ENCODE results near the gene UBA5.
A peak's percentile ranks its signal among the peaks of the same experiment; 100 is the strongest.
"Not testable (repeated sequence)": the region's sequence is repeated elsewhere in the genome, so short reads cannot be mapped to it uniquely, and the experiment has no call there.

Gene UBA5

GRCh38 chr3:132660052-132660810 is at the start of gene UBA5:
TSS of gene UBA5 (plus strand) at chr3:132660329. CDS start at chr3:132660538, 209 bp downstream.
- peak within 1 kb of the TSS; percentile 79 for H3K27ac ChIP-seq
- no peak for DNase-seq (ENCODE audit: low read depth, low spot score)

GRCh38 chr3:132615301-132615700 is 44.8 kb upstream of the UBA5 start:
- DNase-seq (ENCODE audit: low read depth, low spot score); H3K27ac ChIP-seq: not testable (repeated sequence)

DNA sequence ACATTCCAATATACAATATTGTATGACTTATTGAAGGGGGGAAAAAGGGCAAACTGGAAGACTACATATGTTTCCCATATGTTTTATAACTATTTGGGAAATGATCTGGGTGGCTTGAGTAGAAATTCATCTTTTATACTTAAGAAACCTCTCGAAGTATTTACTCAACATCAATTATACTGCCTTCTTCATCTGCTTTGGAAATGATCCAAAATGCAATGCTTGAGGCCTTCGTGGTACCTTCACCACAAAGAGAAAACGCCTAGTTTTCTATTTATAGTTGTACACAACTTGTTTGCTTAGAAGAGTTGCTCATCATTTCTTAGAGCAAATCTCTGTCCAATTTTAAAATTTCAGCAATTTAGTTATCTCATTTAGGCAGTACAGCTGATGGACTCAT is 44.2 kb upstream of the UBA5 start:
- no peak for DNase-seq (ENCODE audit: low read depth, low spot score)
- no peak overlapping the region for H3K27ac ChIP-seq

GRCh38 chr3:132616780-132617179 is 43.3 kb upstream of the UBA5 start:
- no peak for DNase-seq (ENCODE audit: low read depth, low spot score)

GRCh38 chr3:132622148-132622547 is 38.0 kb upstream of the UBA5 start:
- DNase-seq (ENCODE audit: low read depth, low spot score), result no peak
- H3K27ac ChIP-seq, result no peak overlapping the region

More at GRCh38 chr3:132616780-132617179, 43.3 kb upstream of the UBA5 start:
- H3K27ac ChIP-seq, result no peak overlapping the region

DNA sequence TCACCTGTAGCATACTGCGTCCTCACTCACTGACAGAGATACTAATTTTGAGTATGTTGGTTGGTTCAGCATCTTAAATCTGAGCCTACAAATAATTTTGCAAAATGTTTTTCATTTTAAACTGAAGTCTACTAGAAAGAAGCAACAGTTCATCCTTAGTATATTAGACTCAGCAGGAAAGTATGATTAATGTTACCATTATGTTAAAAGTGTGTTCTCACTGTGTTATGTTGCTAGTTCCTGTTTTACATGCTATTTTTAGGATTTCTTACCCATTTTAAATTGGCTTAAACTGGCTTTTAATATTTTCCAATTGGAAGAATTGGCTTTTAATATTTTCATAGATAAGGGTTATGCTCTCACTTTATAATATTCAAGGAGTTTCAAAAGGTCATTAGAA is 37.4 kb upstream of the UBA5 start:
- no peak for DNase-seq (ENCODE audit: low read depth, low spot score)
- H3K27ac ChIP-seq, result no peak overlapping the region

DNA sequence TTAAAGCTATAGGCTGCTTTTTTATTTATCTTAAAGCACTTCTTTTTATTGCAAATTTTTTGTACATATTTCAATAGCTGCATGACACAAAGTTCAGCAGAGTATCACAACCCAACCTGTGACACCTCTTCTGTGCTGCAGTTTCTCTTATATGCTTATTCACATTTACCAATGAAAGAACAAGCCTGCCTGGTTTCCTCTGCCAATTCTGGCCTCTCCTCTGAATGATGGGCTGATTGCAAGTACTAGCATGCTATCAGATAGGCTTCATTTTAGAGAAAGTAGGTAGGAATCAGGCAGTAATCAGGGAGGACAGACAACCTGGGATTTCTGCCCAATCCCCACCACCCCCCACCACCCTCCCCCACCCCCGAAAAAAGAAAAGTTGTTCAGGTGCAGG is 36.5 kb upstream of the UBA5 start:
- peak overlapping the region; percentile 18 for H3K27ac ChIP-seq
- peak; percentile 33 for DNase-seq (ENCODE audit: low read depth, low spot score)

GRCh38 chr3:132624790-132625189 is 35.3 kb upstream of the UBA5 start:
- no peak for DNase-seq (ENCODE audit: low read depth, low spot score)
- no peak overlapping the region for H3K27ac ChIP-seq

- no peak overlapping the region for H3K27ac ChIP-seq
- DNase-seq (ENCODE audit: low read depth, low spot score), result no peak
Observed at GRCh38 chr3:132625613-132626012, 34.5 kb upstream of the UBA5 start.

GRCh38 chr3:132626955-132627354 is 33.2 kb upstream of the UBA5 start:
- no peak for DNase-seq (ENCODE audit: low read depth, low spot score)
- H3K27ac ChIP-seq, result no peak overlapping the region

- no peak overlapping the region for H3K27ac ChIP-seq
- no peak for DNase-seq (ENCODE audit: low read depth, low spot score)
Observed at GRCh38 chr3:132628157-132628556, 32.0 kb upstream of the UBA5 start.

- H3K27ac ChIP-seq, result peak overlapping the region; percentile 77
- DNase-seq (ENCODE audit: low read depth, low spot score), result peak; percentile 22
Observed at GRCh38 chr3:132629928-132630327, 30.2 kb upstream of the UBA5 start.

GRCh38 chr3:132630612-132631011 is 29.5 kb upstream of the UBA5 start:
- no peak for DNase-seq (ENCODE audit: low read depth, low spot score)

GRCh38 chr3:132635052-132635451 is 25.1 kb upstream of the UBA5 start:
- DNase-seq (ENCODE audit: low read depth, low spot score), result no peak

More at GRCh38 chr3:132630612-132631011, 29.5 kb upstream of the UBA5 start:
- peak overlapping the region; percentile 77 for H3K27ac ChIP-seq

DNA sequence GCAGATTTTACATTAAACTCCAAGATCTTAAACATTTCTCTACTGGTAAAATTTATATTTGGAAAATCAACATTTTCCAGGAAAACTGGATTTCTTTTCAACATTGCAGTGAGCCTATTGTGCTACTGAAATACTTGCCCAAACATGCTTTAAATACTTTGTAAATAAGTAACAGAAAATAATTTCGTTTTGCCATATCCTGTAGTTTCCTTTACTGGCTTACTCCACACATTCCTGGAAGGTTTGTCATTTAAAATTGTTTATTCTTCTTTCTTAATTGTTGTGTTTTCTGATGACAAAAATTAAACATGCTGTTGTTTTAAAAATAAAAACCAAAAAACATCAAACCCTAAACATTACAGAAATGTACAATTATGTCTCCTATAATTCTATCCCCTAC is 22.5 kb upstream of the UBA5 start:
- DNase-seq (ENCODE audit: low read depth, low spot score), result no peak
- H3K27ac ChIP-seq, result peak overlapping the region; percentile 72

More at GRCh38 chr3:132635052-132635451, 25.1 kb upstream of the UBA5 start:
- H3K27ac ChIP-seq, result no peak overlapping the region

DNA sequence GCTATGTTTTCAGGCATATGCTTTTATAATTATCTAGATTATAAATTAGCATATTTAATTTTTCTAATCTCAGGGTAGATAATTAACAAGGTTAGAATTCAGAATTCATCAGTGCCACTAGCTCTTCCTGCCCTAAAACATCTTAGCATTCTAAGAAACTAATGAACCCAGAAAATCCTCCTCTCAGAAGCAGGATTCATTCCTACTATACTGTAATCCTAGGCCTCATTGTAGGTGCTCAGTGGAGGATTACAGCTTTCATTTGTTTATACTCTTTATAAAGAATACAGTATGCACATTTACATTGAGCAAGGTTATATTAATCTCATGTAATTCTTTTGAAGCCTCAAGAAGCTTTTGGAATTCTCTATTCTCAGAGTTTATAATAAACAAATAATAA is 21.4 kb upstream of the UBA5 start:
- H3K27ac ChIP-seq, result peak overlapping the region; percentile 72
- DNase-seq (ENCODE audit: low read depth, low spot score), result no peak

GRCh38 chr3:132641427-132641826 is 18.7 kb upstream of the UBA5 start:
- H3K27ac ChIP-seq; DNase-seq (ENCODE audit: low read depth, low spot score): not testable (repeated sequence)

- H3K27ac ChIP-seq, result no peak overlapping the region
- no peak for DNase-seq (ENCODE audit: low read depth, low spot score)
Observed at GRCh38 chr3:132641837-132642538, 18.1 kb upstream of the UBA5 start.

DNA sequence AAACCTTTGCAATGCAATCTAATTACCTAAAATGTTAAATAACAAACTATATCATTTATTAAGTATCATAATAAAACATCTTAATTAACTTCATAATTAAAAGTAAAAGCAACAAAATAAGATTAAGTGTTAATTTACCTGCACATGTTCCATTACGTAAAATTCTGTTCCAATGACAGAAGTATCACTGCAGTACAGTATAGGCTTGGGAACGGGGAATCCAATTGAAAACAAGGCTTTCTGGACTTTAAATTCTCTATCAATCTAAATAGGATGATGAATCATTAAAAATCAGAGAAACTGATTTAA is 17.6 kb upstream of the UBA5 start:
- DNase-seq (ENCODE audit: low read depth, low spot score), result no peak
- H3K27ac ChIP-seq, result no peak overlapping the region

DNA sequence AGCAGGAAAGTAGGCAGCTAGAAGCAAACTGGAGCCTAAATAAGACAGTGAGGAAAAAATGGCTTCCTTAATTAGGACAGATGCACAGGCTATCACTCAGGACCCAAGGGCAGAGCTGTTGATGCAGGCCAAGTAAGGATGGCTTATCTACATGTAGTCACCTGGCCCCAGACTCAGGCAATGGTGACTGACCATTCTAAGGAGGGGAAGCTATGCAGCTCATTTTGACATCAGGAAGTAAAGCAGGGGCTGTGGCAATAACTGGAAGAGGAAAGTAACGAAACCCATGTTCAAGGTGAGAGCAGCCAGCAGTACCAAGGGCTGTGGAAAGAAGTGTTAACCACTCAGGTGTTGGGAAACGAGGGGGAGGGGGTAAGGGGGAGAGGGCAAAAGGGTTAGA is 16.8 kb upstream of the UBA5 start:
- no peak for DNase-seq (ENCODE audit: low read depth, low spot score)
- H3K27ac ChIP-seq, result no peak overlapping the region

- H3K27ac ChIP-seq, result no peak overlapping the region
- DNase-seq (ENCODE audit: low read depth, low spot score), result no peak
Observed at GRCh38 chr3:132645058-132645457, 15.1 kb upstream of the UBA5 start.

DNA sequence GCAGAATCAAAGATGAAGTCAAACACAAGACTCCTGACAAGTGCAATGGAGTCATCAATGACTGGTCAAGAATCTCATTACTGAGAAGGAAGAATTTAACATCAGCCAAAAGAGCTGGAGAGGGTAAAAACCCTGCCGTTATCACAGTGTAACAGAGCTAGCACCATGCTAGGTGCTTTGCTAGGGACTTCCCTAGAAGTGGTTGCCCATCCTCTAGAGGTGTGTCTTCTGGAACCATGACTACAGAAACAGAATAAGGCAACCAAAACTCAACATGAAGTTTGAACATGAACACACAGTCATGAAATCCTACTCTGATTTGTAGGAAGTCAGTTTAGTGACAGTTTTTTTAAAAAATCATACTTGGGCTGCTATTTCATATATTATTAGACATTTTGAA is 10.0 kb upstream of the UBA5 start:
- no peak overlapping the region for H3K27ac ChIP-seq

More for the DNA sequence above, 10.0 kb upstream of the UBA5 start:
- no peak for DNase-seq (ENCODE audit: low read depth, low spot score)
